Stimulated activated CD4-positive, alpha-beta T cell treated with anti-CD3 and anti-CD28 coated beads, Interleukin-1b, Interleukin-23, amount 100 ng/mL, for 4 hours (primary cell): ENCODE measurements around the gene NTSR1.

Source experiments
- DNase-seq, 2 donors: peaks; one replicate each; pipeline ENCODE4 v3.0.0-alpha.2; 2020; ENCODE audit warnings: low read depth in 2 of 2

NTSR1 gene

GRCh38 chr20:62755817-62756724 is 47.4 kb downstream of the NTSR1 start:
- DNase-seq, result no peak

DNA sequence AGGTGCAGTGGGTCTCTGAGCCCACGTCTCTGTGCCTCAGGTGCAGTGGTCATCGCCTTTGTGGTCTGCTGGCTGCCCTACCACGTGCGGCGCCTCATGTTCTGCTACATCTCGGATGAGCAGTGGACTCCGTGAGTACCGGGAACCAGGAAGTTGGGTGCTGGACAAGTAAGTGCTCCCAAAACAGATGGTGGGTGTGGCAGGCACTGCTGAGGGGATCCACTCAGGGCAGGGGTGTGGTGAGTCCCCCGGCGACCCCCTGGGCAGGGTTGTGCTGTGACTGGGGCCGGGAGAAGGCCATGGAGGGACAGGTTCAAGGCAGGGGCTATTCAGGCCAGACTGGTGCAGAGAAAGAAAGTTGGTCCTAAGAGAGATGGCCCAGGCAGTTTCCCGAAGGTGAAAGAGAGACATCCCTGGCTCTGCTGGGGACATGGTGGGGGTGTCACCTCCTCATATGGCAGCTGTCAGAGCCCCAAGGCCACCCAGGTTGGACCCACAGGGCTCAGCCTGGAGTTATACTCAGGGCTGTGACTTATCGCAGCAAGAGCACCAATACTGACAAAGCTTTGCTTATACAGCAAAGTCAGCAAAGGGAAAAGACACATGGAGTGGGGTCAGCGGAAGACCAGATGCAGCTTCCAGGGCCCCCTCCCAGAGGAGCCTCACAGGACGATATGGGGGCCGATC is 49.7 kb downstream of the NTSR1 start:
- DNase-seq, result no peak

- DNase-seq, result no peak
These were observed 51.4 kb downstream of the NTSR1 start for GRCh38 chr20:62759981-62760431.

DNA sequence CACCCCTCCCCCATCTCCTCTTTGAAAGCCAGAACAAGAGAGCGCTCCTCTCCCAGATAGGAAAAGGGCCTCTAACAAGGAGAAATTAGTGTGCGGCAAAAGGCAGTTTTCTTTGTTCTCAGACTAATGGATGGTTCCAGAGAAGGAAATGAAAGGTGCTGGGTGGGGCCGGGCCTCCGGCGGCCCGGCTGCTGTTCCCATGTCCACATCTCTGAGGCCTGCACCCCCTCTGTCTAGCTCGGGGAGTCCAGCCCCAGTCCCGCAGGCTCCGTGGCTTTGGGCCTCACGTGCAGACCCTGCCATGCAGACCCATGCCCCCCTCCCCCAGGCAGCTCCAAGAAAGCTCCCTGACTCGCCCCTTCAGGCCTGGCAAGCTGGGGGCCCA is 51.8 kb downstream of the NTSR1 start:
- DNase-seq, result no peak

GRCh38 chr20:62760856-62761758 is 52.5 kb downstream of the NTSR1 start:
- DNase-seq, result no peak

GRCh38 chr20:62761759-62762131 is 53.1 kb downstream of the NTSR1 start:
- DNase-seq, result no peak

- DNase-seq, result no peak
These were observed 53.7 kb downstream of the NTSR1 start for GRCh38 chr20:62762376-62762775.

DNA sequence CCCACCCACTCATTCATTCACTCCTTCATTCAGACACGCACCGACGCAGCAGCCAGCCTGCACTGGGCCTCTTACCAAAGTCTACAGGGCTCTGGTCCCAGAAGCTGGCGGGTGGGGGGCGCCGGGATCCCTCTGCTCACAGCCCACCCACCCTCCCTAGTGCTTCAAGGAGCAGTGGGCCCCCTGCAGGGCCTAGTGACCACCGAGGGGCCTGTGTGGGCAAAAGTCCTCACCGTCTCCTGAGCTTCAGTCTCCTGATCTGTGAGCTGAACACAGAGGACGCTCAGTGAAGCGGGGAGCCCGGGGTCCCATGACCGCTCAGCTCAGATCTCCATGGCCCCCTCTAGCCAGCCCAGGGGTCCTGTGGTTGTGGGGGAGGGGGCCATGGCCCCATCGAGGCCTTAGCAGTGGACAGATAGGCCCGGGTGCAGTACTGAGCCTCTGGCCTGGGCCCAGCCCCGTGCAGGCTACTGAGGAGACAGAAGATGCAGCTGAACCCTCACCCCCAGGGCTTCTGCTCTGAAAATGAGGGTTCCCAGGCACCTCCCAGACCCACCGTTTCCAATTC is 54.2 kb downstream of the NTSR1 start:
- DNase-seq, result no peak

DNA sequence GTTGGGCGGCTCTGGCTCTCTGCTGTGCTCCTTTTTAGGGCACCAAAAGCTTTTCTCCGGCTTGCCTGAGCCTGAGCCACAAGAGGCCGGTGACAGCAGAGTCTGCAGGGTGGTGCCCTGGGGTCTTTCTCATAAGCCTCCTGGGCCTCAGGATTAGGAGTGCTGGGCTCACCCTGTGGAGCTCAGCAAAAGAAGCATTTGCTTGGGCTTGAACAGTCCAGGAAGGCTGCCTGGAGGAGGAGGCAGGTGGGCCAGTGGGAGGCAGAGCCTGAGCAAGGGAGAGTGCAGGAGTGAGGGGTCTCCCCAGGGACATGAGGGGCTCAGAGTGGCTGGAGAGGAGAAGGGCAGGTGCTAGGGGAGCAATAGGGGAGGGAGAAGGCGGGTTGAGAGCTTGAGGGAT is 54.8 kb downstream of the NTSR1 start:
- no peak for DNase-seq

DNA sequence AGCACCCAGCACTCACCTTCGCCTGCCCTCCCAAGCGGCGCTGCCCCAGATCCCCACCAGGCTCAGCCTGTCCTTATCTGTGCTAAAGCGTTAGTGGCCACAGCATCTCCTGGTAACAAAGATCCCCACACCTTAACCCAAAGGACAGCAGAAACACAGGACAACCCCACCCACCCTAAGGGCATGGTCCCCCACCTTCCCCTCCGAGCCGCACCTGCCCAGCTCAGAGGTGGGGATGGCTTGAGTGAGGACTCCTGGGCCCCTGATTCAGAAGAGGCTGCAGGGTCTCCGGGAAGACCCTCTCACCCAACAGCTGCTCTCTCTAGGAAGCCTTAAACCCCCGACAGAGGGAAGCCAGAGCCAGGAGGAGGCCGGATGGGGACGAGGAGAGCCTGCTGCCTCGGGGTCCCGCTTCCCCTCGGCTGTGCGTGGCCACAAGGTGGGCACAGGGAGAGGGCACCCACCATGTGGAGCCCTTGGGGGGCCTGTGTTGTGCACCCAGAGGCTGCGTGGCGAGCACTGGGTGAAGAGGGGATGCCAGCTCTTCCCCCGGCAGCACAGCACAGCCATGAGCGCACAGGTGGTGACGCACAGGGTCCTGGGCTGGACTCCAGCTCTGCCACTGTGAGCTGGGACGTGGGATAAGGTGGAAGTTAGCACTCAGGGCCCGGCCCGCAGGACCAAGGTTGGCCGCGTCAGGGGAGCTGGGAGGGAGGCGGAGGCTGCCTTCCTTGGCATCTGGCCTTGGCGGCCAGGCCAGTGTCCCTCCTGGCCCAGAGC is 55.7 kb downstream of the NTSR1 start:
- no peak for DNase-seq

- no peak for DNase-seq
These were observed 56.4 kb downstream of the NTSR1 start for GRCh38 chr20:62765021-62765420.

GRCh38 chr20:62765432-62766070 is 56.9 kb downstream of the NTSR1 start:
- DNase-seq, result no peak

DNA sequence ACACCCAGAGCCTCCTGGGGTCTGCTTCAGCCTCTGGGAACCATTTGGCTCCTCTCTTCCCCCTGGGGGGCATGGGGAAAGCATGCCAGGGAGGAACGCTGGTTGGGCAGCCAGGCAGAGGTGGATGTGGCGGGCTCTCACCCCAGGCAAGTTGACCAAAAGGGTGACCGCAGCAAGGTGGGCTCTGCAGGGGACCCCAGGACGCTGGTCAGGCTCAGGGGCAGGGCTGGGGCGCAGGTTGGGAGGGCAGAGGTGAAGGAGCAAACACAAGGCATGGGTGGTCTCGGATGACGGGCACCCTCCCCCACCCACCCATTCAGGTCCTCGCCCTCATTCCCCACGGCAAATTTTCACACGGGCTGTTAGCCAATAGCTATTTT is 57.4 kb downstream of the NTSR1 start:
- no peak for DNase-seq

DNA sequence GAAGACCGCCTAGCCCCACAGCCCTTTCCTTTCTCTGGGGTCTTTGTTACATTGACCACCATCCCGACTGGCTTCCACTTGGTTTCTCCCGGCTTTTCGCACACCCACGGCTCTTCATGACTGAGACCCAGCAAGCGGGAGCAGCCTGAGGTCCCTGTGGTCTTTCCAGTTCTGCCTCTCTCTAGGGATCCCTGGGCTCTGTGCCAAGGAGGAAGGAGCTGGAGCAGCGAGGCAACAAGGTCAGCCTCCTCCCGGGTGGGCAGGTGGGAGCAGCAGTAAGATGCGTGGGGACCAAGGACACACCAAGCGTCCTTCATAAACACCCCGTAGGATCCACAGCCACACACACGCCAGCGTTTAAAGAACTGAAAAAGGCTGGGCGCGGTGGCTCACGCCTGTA is 58.1 kb downstream of the NTSR1 start:
- DNase-seq, result no peak

DNA sequence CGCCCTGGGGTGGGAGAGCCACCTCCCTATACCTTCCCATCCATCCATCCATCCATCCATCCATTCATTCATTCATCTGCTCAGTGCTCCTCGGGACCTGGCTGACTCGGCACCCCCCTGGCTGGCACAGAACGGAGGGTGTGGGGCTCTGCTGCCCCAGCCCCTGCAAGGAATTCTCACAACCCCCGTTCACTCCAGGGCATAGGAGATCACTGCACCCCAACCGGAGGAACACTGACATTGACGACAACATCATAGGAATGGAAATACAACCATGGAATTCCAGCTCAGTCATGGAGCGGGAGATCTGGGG is 59.6 kb downstream of the NTSR1 start:
- DNase-seq, result no peak

GRCh38 chr20:62768551-62769287 is 60.1 kb downstream of the NTSR1 start:
- DNase-seq, result no peak

- DNase-seq, result no peak
These were observed 60.9 kb downstream of the NTSR1 start for GRCh38 chr20:62769346-62770071.

- no peak for DNase-seq
These were observed 61.7 kb downstream of the NTSR1 start for GRCh38 chr20:62770111-62770910.

DNA sequence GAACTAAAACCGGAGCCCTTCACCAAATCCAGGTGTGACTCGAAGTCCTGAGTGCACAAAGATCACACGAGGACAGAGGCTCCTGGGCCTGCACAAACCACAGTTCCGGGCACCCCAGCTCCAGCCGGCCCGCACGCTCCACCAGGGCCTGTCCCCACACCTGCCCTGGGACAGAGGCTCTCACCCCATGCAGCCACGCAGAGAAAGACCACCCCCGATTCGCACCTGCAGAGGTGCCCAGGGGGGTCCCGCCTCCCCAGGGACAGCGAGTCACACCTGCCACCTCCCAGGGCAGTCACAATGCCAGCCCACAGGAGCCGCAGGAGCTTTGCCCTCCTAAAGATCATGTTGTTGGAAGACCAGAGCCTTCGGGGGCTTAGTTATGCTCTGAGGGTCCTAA is 62.3 kb downstream of the NTSR1 start:
- DNase-seq, result no peak
